NCI-H748 (cell line): ENCODE data around the gene SUMO3.
A peak's percentile ranks its signal among the peaks of the same experiment; 100 is the strongest.
"Not testable (repeated sequence)": the region's sequence is repeated elsewhere in the genome, so short reads cannot be mapped to it uniquely, and the experiment has no call there.

ENCODE experiments used
- DNase-seq: peaks from one replicate; lab custom pipeline; 2025; ENCODE audit not compliant: unreplicated experiment; lab: John Stamatoyannopoulos, UW

SUMO3 gene

GRCh38 chr21:44847261-44848056 is 29.6 kb upstream of the SUMO3 start:
- DNase-seq: no peak

- peak; percentile 33 for DNase-seq
Measured at GRCh38 chr21:44846485-44847260, 28.8 kb upstream of the SUMO3 start.

GRCh38 chr21:44846224-44846484 is 28.3 kb upstream of the SUMO3 start:
- DNase-seq: no peak

GRCh38 chr21:44845418-44846223 is 27.8 kb upstream of the SUMO3 start:
- peak; percentile 64 for DNase-seq

GRCh38 chr21:44844256-44844655 is 26.4 kb upstream of the SUMO3 start:
- DNase-seq: no peak

GRCh38 chr21:44842721-44843445 is 25.0 kb upstream of the SUMO3 start:
- DNase-seq: no peak

GRCh38 chr21:44842087-44842486 is 24.2 kb upstream of the SUMO3 start:
- DNase-seq: no peak

GRCh38 chr21:44840771-44841170 is 22.9 kb upstream of the SUMO3 start:
- DNase-seq: no peak

GRCh38 chr21:44838951-44839350 is 21.1 kb upstream of the SUMO3 start:
- no peak for DNase-seq

GRCh38 chr21:44838039-44838895 is 20.4 kb upstream of the SUMO3 start:
- no peak for DNase-seq

- DNase-seq: no peak
Measured at GRCh38 chr21:44837537-44837936, 19.7 kb upstream of the SUMO3 start.

GRCh38 chr21:44836666-44837471 is 19.0 kb upstream of the SUMO3 start:
- DNase-seq: no peak

- no peak for DNase-seq
Measured at GRCh38 chr21:44836349-44836665, 18.4 kb upstream of the SUMO3 start.

GRCh38 chr21:44835647-44835973 is 17.7 kb upstream of the SUMO3 start:
- DNase-seq: no peak

GRCh38 chr21:44834951-44835646 is 17.2 kb upstream of the SUMO3 start:
- no peak for DNase-seq

GRCh38 chr21:44834231-44834950 is 16.5 kb upstream of the SUMO3 start:
- no peak for DNase-seq

- no peak for DNase-seq
Measured at GRCh38 chr21:44833663-44834062, 15.8 kb upstream of the SUMO3 start.

- DNase-seq: not testable (repeated sequence)
Measured at GRCh38 chr21:44832516-44833255, 14.8 kb upstream of the SUMO3 start.
